HG02840 (cell line): Measurements from ENCODE around the gene PLPP3.

Source experiments
- ATAC-seq: cut with Tn5 transposase; IDR thresholded peaks from one replicate; pipeline ENCODE4 v1.9.1; 2021; ENCODE audit warnings: mild to moderate bottlenecking, moderate library complexity, moderate number of reproducible peaks; ENCODE audit not compliant: unreplicated experiment, low FRiP score

The PLPP3 gene

GRCh38 chr1:56472860-56473259, 106.5 kb downstream of the PLPP3 start:
- ATAC-seq: no peak

- no peak for ATAC-seq
These were observed 109.6 kb downstream of the PLPP3 start for GRCh38 chr1:56469640-56470371.

- no peak for ATAC-seq
These were observed 110.8 kb downstream of the PLPP3 start for GRCh38 chr1:56468518-56468917.

GRCh38 chr1:56466538-56466937, 112.8 kb downstream of the PLPP3 start:
- ATAC-seq: no peak

GRCh38 chr1:56464294-56464693, 115.1 kb downstream of the PLPP3 start:
- no peak for ATAC-seq

- ATAC-seq: no peak
These were observed 116.0 kb downstream of the PLPP3 start for GRCh38 chr1:56463376-56463775.

- no peak for ATAC-seq
These were observed 117.2 kb downstream of the PLPP3 start for GRCh38 chr1:56462209-56462608.

GRCh38 chr1:56461158-56462127, 117.9 kb downstream of the PLPP3 start:
- no peak for ATAC-seq

GRCh38 chr1:56459260-56459659, 120.1 kb downstream of the PLPP3 start:
- no peak for ATAC-seq

- ATAC-seq: no peak
These were observed 121.5 kb downstream of the PLPP3 start for GRCh38 chr1:56457756-56458375.

GRCh38 chr1:56456435-56457101, 122.8 kb downstream of the PLPP3 start:
- ATAC-seq: no peak

- no peak for ATAC-seq
These were observed 125.8 kb downstream of the PLPP3 start for GRCh38 chr1:56453417-56454078.

- no peak for ATAC-seq
These were observed 126.3 kb downstream of the PLPP3 start for GRCh38 chr1:56453016-56453415.

- no peak for ATAC-seq
These were observed 127.0 kb downstream of the PLPP3 start for GRCh38 chr1:56452027-56453011.

GRCh38 chr1:56451491-56451890, 127.9 kb downstream of the PLPP3 start:
- no peak for ATAC-seq

- no peak for ATAC-seq
These were observed 129.2 kb downstream of the PLPP3 start for GRCh38 chr1:56450004-56450666.

GRCh38 chr1:56448529-56449300, 130.6 kb downstream of the PLPP3 start:
- no peak for ATAC-seq

GRCh38 chr1:56447823-56448222, 131.5 kb downstream of the PLPP3 start:
- no peak for ATAC-seq
